ENCODE data around the gene MT1H. TPM values are rescaled to one million over a fixed set of nuclear protein-coding genes. Genes with fewer than 3 reads are reported as not detected.
A peak's percentile ranks its signal among the peaks of the same experiment; 100 is the strongest.
"Not testable (repeated sequence)": the region's sequence is repeated elsewhere in the genome, so short reads cannot be mapped to it uniquely, and the experiment has no call there.

MT1H gene
- polyA plus RNA-seq (2013, experiment 1 of 2; ENCODE audit: insufficient read length): not detected
- not detected for polyA plus RNA-seq (2013, experiment 2 of 2; ENCODE audit: insufficient read length)

- DNase-seq: no peak
Observed at GRCh38 chr16:56669005-56669839, at the start of gene MT1H. Gene MT1H (plus strand): TSS chr16:56669814. CDS start chr16:56669885, 71 bp downstream.

- DNase-seq: no peak
Observed at GRCh38 chr16:56620339-56620897, 49.2 kb upstream of the MT1H start.

- not testable (repeated sequence) for DNase-seq
Observed at GRCh38 chr16:56621665-56622445, 47.8 kb upstream of the MT1H start.

- DNase-seq: not testable (repeated sequence)
Observed at GRCh38 chr16:56623184-56623583, 46.4 kb upstream of the MT1H start.

- DNase-seq: no peak
Observed at GRCh38 chr16:56623637-56624036, 46.0 kb upstream of the MT1H start.

GRCh38 chr16:56625140-56625942, 44.3 kb upstream of the MT1H start, which contains the start of gene MT1E:
Gene MT1E (plus strand): TSS chr16:56625781. CDS start chr16:56625852, 71 bp downstream.
- peak; percentile 85 for DNase-seq

- peak; percentile 67 for DNase-seq
Observed at GRCh38 chr16:56625943-56626654, 43.5 kb upstream of the MT1H start.

- DNase-seq: no peak
Observed at GRCh38 chr16:56626685-56627084, 42.9 kb upstream of the MT1H start.

- DNase-seq: no peak
Observed at GRCh38 chr16:56628486-56629350, 40.9 kb upstream of the MT1H start.

- no peak for DNase-seq
Observed at GRCh38 chr16:56629531-56629930, 40.1 kb upstream of the MT1H start.

GRCh38 chr16:56630134-56630533, 39.5 kb upstream of the MT1H start:
- no peak for DNase-seq

- DNase-seq: no peak
Observed at GRCh38 chr16:56631197-56631596, 38.4 kb upstream of the MT1H start.

GRCh38 chr16:56631832-56632155, 37.8 kb upstream of the MT1H start:
- DNase-seq: no peak

- no peak for DNase-seq
Observed at GRCh38 chr16:56632156-56632847, 37.3 kb upstream of the MT1H start, which contains the start of gene MT1M. Gene MT1M (plus strand): TSS chr16:56632659. CDS start chr16:56632732, 73 bp downstream.

- DNase-seq: no peak
Observed at GRCh38 chr16:56632848-56633365, 36.7 kb upstream of the MT1H start.

- DNase-seq: no peak
Observed at GRCh38 chr16:56633535-56633934, 36.1 kb upstream of the MT1H start.

- DNase-seq: no peak
Observed at GRCh38 chr16:56634715-56635440, 34.7 kb upstream of the MT1H start.

GRCh38 chr16:56635441-56635967, 34.1 kb upstream of the MT1H start:
- DNase-seq: no peak
